Endothelial cell of umbilical vein (primary cell): Measurements from ENCODE around the gene IPO13. TPM values are rescaled to one million over a fixed set of nuclear protein-coding genes. Genes with fewer than 3 reads are reported as not detected.

Experiments
- BruUV-seq: library from RNA; stranded (reverse); fragments of 400-500 nt; replicated peaks from 2 replicates; lab custom pipeline; 2021; lab: Mats Ljungman, UMichigan
- CTCF ChIA-PET: fragments of 300-600, 350-600 bp; sonication (Branson Sonifier 250); formaldehyde crosslinking; loops from one replicate; lab custom pipeline; 2021; ENCODE audit warnings: antibody characterized with exemption, inconsistent platforms; lab: Charles Lee
- POLR2A ChIA-PET: fragments of 300-600, 350-600 bp; sonication (Branson Sonifier 250); formaldehyde crosslinking; loops from one replicate; lab custom pipeline; 2021; ENCODE audit warnings: antibody characterized with exemption, inconsistent platforms; lab: Charles Lee
- DNase-seq: peaks from one replicate; pipeline ENCODE4 v3.0.0-alpha.2; 2011; ENCODE audit warnings: low read depth, low spot score
- FAIRE-seq: peaks from 2 replicates; lab custom pipeline; 2011; peaks lifted over from hg19 to GRCh38; lab: Jason Lieb, UNC
- H2AFZ ChIP-seq: 2 replicates; pipeline ENCODE4 v1.6.0; 2012; ENCODE audit warnings: low read depth, low read length, control low read depth, inconsistent platforms
- H3K27ac ChIP-seq: 2 replicates; pipeline ENCODE4 v1.5.1; 2011; ENCODE audit warnings: low read depth, mild to moderate bottlenecking, control low read depth, low read length, moderate library complexity; ENCODE audit not compliant: insufficient read depth
- H3K27me3 ChIP-seq, 2 experiments: 2 replicates each; pipeline versions ENCODE4 v1.6.0 to v1.6.1; 2011; ENCODE audit warnings: low read length in 2 of 2, mixed read lengths in 1 of 2; ENCODE audit not compliant: control insufficient read depth in 2 of 2, insufficient read depth in 2 of 2
- H3K36me3 ChIP-seq, 2 experiments: 2 replicates in 1 of 2; 3 replicates in 1 of 2; pipeline ENCODE4 v1.5.1; 2011; ENCODE audit warnings: low read length in 2 of 2, mild to moderate bottlenecking in 1 of 2, moderate library complexity in 1 of 2; ENCODE audit not compliant: control insufficient read depth in 2 of 2, insufficient read depth in 2 of 2; ENCODE audit errors: extremely low read depth in 1 of 2
- H3K4me1 ChIP-seq: 3 replicates; pipeline ENCODE4 v1.5.1; 2011; ENCODE audit warnings: mild to moderate bottlenecking, low read length; ENCODE audit not compliant: control insufficient read depth, insufficient read depth; ENCODE audit errors: extremely low read depth
- H3K4me2 ChIP-seq: 2 replicates; pipeline ENCODE4 v1.6.1; 2011; ENCODE audit warnings: low read length, control low read depth, mixed read lengths; ENCODE audit not compliant: insufficient read depth
- H3K4me3 ChIP-seq, 3 experiments: fragments of 200-600 bp in 1 of 3; sonication (generic), shearing (Covaris generic) in 1 of 3; replicated peaks in 1 of 3; 2 replicates each; pipeline ENCODE4 v1.5.1; 2011 to 2016; ENCODE audit warnings: control low read depth in 3 of 3, low read length in 3 of 3, mild to moderate bottlenecking in 2 of 3, inconsistent platforms in 1 of 3, low read depth in 1 of 3, moderate library complexity in 1 of 3; ENCODE audit not compliant: insufficient read depth in 1 of 3
- H3K79me2 ChIP-seq: 2 replicates; pipeline ENCODE4 v1.6.0; 2012; ENCODE audit warnings: low read length, inconsistent platforms; ENCODE audit not compliant: control insufficient read depth, insufficient read depth
- H3K9ac ChIP-seq: replicated peaks from 2 replicates; pipeline ENCODE3; 2011; ENCODE audit warnings: low read length, control low read depth; ENCODE audit not compliant: insufficient read depth; ENCODE audit errors: extremely low read depth
- H3K9me1 ChIP-seq: replicated peaks from 3 replicates; pipeline ENCODE4 v1.6.0; 2011; ENCODE audit warnings: mild to moderate bottlenecking, low read length; ENCODE audit not compliant: control insufficient read depth, insufficient read depth; ENCODE audit errors: extremely low read depth
- H3K9me3 ChIP-seq: replicated peaks from 2 replicates; pipeline ENCODE4 v1.5.1; 2012; ENCODE audit warnings: low read length, inconsistent platforms; ENCODE audit not compliant: control insufficient read depth, insufficient read depth
- H4K20me1 ChIP-seq: replicated peaks from 2 replicates; pipeline ENCODE3; 2011; ENCODE audit warnings: mild to moderate bottlenecking, low read length; ENCODE audit not compliant: control insufficient read depth, insufficient read depth; ENCODE audit errors: extremely low read depth
- CTCF ChIP-seq, 2 donors: IDR thresholded peaks; 1 replicate in 1 of 2; 2 replicates in 1 of 2; pipeline ENCODE4 v1.5.1; 2011; ENCODE audit warnings: low read length in 2 of 2, mild to moderate bottlenecking in 2 of 2, moderate library complexity in 2 of 2, control low read depth in 1 of 2, inconsistent platforms in 1 of 2, low read depth in 1 of 2; ENCODE audit not compliant: insufficient read depth in 1 of 2; ENCODE audit errors: extremely low read depth in 1 of 2
- EZH2 ChIP-seq: IDR thresholded peaks from 2 replicates; pipeline ENCODE4 v1.6.1; 2012; ENCODE audit warnings: borderline replicate concordance, low read depth, mild to moderate bottlenecking, moderate library complexity, low read length, inconsistent platforms; ENCODE audit not compliant: severe bottlenecking
- FOS ChIP-seq: IDR thresholded peaks from 2 replicates; pipeline ENCODE4 v1.6.1; 2011; ENCODE audit warnings: mild to moderate bottlenecking, low read length, moderate library complexity, borderline replicate concordance; ENCODE audit not compliant: insufficient read depth
- GATA2 ChIP-seq: IDR thresholded peaks from 2 replicates; pipeline ENCODE4 v1.7.0; 2011; ENCODE audit warnings: low read depth, mild to moderate bottlenecking, moderate library complexity, mixed read lengths, low read length; ENCODE audit not compliant: insufficient read length, insufficient read depth
- JUN ChIP-seq: IDR thresholded peaks from 2 replicates; pipeline ENCODE4 v1.6.1; 2011; ENCODE audit warnings: borderline replicate concordance, low read depth; ENCODE audit not compliant: insufficient read length, insufficient read depth
- MAX ChIP-seq: IDR thresholded peaks from 2 replicates; pipeline ENCODE4 v1.6.1; 2011; ENCODE audit not compliant: insufficient read depth, insufficient read length
- MYC ChIP-seq: IDR thresholded peaks from one replicate; pipeline ENCODE4 v1.6.1; 2011; ENCODE audit warnings: mild to moderate bottlenecking, low read depth, low read length
- POLR2A ChIP-seq: IDR thresholded peaks from 2 replicates; pipeline ENCODE4 v1.6.1; 2012; ENCODE audit warnings: low read depth, mild to moderate bottlenecking, control low read depth, low read length
- POLR2AphosphoS5 ChIP-seq: IDR thresholded peaks from 2 replicates; pipeline ENCODE4 v1.6.1; 2012; ENCODE audit warnings: low read depth, mild to moderate bottlenecking, control low read depth, low read length, moderate library complexity; ENCODE audit not compliant: insufficient read depth
- dilution Hi-C: fragments of 300-500 bp; cut with MboI; formaldehyde crosslinking; loops from one replicate; pipeline ENCODE4 v1.15.0; 2019; ENCODE audit warnings: low sequenced_read_pairs; ENCODE audit not compliant: extremely low pct_ligation_motif_present
- intact Hi-C: fragments of 100-400 bp; cut with micrococcal nuclease; formaldehyde crosslinking; loops from one replicate; pipeline ENCODE4 v1.10.0; 2022
- polyA plus RNA-seq, 4 experiments: library from polyadenylated mRNA; depleted of rRNA in 3 of 4; stranded (reverse) in 3 of 4; unstranded in 1 of 4; fragments of >200 nt; gene quantifications; 2 replicates each; pipeline versions ENCODE4 v1.2.1 to v1.2.3, GENCODE V29; 2011 to 2012; ENCODE audit warnings: missing spikeins in 1 of 4
- total RNA-seq: library from RNA; stranded (reverse); gene quantifications from 2 replicates; pipeline ENCODE4 v1.2.3, GENCODE V29; 2021

The IPO13 gene
- total and polyA plus RNA-seq, 2 donors (not counting 3 experiments of a cell fraction or from before 2014, with no cell fraction given), result 28.9 to 29.3 TPM

- FAIRE-seq, result no peak
- POLR2A ChIA-PET, result no interaction called here
- CTCF ChIA-PET, result interaction anchor here (1.7 kb wide), 1 partner anchor 135 kb away, joined by 6 read pairs; no protein-coding TSS in a partner anchor
Observed at GRCh38 chr1:43898981-43899380, 47.8 kb upstream of the IPO13 start.

GRCh38 chr1:43900386-43900785 is 46.4 kb upstream of the IPO13 start:
- FAIRE-seq (no peak), DNase-seq (no peak)
- ChIA-PET POLR2A (no interaction called here), CTCF (interaction anchor here (0.9 to 1.7 kb wide), 3 partner anchors 11 to 137 kb away, joined by 3 to 6 read pairs (median 3); no protein-coding TSS in a partner anchor)
- Histone ChIP-seq H3K79me2 (no peaks in the 10 kb centered on the region), H3K4me2 (no peak overlapping the region), H3K27ac (no peak overlapping the region), H3K4me1 (no peaks in the 10 kb centered on the region), H3K4me3 (no peak overlapping the region), H3K36me3 (peaks cover 0 to 13% of the 10 kb centered on the region in 2 experiments), H2AFZ (no peak overlapping the region), H3K27me3 (no peaks in the 10 kb centered on the region), H4K20me1 (no peaks in the 10 kb centered on the region), H3K9me1 (no peaks in the 10 kb centered on the region), H3K9ac (no peak overlapping the region), H3K9me3 (no peaks in the 10 kb centered on the region)
- intact Hi-C loops, result no loop called here
- no TSS peak for BruUV-seq
- TF ChIP-seq CTCF (IDR thresholded peaks at IDR 0.05; ENCODE audit: extremely low read depth in 1 of 2, insufficient read depth in 1 of 2, low read depth in 1 of 2, low read length in 2 of 2), result no peak
- TF ChIP-seq POLR2AphosphoS5, result no peak
- TF ChIP-seq MYC, result no peak
- TF ChIP-seq EZH2, result no peak
- TF ChIP-seq MAX, result no peak
- no peak for TF ChIP-seq POLR2A
- TF ChIP-seq GATA2, result no peak
- no peak for TF ChIP-seq FOS
- TF ChIP-seq JUN, result no peak
- dilution Hi-C loops, result no loop called here

More at GRCh38 chr1:43898981-43899380, 47.8 kb upstream of the IPO13 start:
- no peak overlapping the region for H3K9ac ChIP-seq
- no peaks in the 10 kb centered on the region for H3K79me2 ChIP-seq
- DNase-seq, result no peak
- H3K9me1 ChIP-seq, result no peaks in the 10 kb centered on the region
- no TSS peak for BruUV-seq
- dilution Hi-C loops, result no loop called here
- no peak overlapping the region for H3K4me3 ChIP-seq
- no peaks in the 10 kb centered on the region for H4K20me1 ChIP-seq
- H2AFZ ChIP-seq, result no peak overlapping the region
- H3K4me1 ChIP-seq, result no peaks in the 10 kb centered on the region
- no peak overlapping the region for H3K4me2 ChIP-seq
- no peaks in the 10 kb centered on the region for H3K9me3 ChIP-seq
- peaks cover 0 to 13% of the 10 kb centered on the region in 2 experiments for H3K36me3 ChIP-seq
- TF ChIP-seq POLR2A (no peak), POLR2AphosphoS5 (no peak), EZH2 (no peak)
- intact Hi-C loops, result no loop called here
- no peaks in the 10 kb centered on the region for H3K27me3 ChIP-seq
- no peak overlapping the region for H3K27ac ChIP-seq
